HCT116 (cell line): ENCODE data around the gene VSTM2L. TPM values are rescaled to one million over a fixed set of nuclear protein-coding genes. Genes with fewer than 3 reads are reported as not detected.

Experiments
- ATAC-seq: fragments of 200-7000 bp; cut with Tn5 transposase; 2 replicates; pipeline ENCODE4 v1.9.1; 2020; ENCODE audit warnings: mild to moderate bottlenecking, moderate library complexity
- BruUV-seq: library from RNA; stranded (reverse); fragments of 400-500 nt; replicated peaks from 2 replicates; lab custom pipeline; 2021; lab: Mats Ljungman, UMichigan
- CTCF ChIA-PET: fragments of 300-600 bp; sonication (Branson Sonifier 250); formaldehyde crosslinking; loops from one replicate; lab custom pipeline; 2021; ENCODE audit warnings: antibody characterized with exemption; lab: Charles Lee
- POLR2A ChIA-PET: fragments of 300-600, 350-600 bp; sonication (Branson Sonifier 250); formaldehyde crosslinking; loops from one replicate; lab custom pipeline; 2021; ENCODE audit warnings: antibody characterized with exemption; lab: Charles Lee
- RAD21 ChIA-PET, 2 experiments: fragments of 300-600 bp; sonication (Branson Sonifier 250); formaldehyde crosslinking; loops; one replicate each; lab custom pipeline; 2023; ENCODE audit warnings: low total read pairs in 2 of 2; ENCODE audit not compliant: uncharacterized antibody in 2 of 2, unreplicated experiment in 2 of 2, low non-redundant PET in 1 of 2; lab: Charles Lee
- DNase-seq: peaks from one replicate; pipeline ENCODE4 v3.0.0-alpha.2; 2010; ENCODE audit warnings: low read depth, low spot score
- H2AFZ ChIP-seq: fragments of 200-600 bp; shearing (Covaris generic), sonication (generic); 2 replicates; pipeline ENCODE4 v1.6.1; 2017; ENCODE audit warnings: low read depth, mixed run types, mixed read lengths, antibody characterized with exemption, low read length; ENCODE audit not compliant: poor library complexity, severe bottlenecking
- H3K27ac ChIP-seq: 2 replicates; pipeline ENCODE4 v1.5.1; 2012; ENCODE audit warnings: low read depth, low read length
- H3K27me3 ChIP-seq: fragments of 200-600 bp; sonication (generic); 2 replicates; pipeline ENCODE4 v1.6.1; 2016; ENCODE audit warnings: mixed run types, low read length, mixed read lengths; ENCODE audit not compliant: insufficient read depth
- H3K36me3 ChIP-seq, 2 experiments: fragments of 200-500 bp in 1 of 2; fragments of 200-600 bp in 1 of 2; sonication (Bioruptor generic) in 1 of 2; sonication (generic) in 1 of 2; 2 replicates each; pipeline versions ENCODE4 v1.5.1 to v1.6.1; 2014 to 2016; ENCODE audit warnings: low read length in 2 of 2, inconsistent platforms in 1 of 2, mixed read lengths in 1 of 2, mixed run types in 1 of 2; ENCODE audit not compliant: insufficient read depth in 2 of 2, control insufficient read depth in 1 of 2
- H3K4me1 ChIP-seq, 2 experiments: fragments of 200-600 bp in 1 of 2; sonication (generic) in 1 of 2; 2 replicates each; pipeline versions ENCODE4 v1.5.1 to v1.6.1; 2012 to 2017; ENCODE audit warnings: low read length in 2 of 2, inconsistent platforms in 1 of 2, mild to moderate bottlenecking in 1 of 2, mixed read lengths in 1 of 2, mixed run types in 1 of 2, moderate library complexity in 1 of 2; ENCODE audit not compliant: insufficient read depth in 2 of 2, control insufficient read depth in 1 of 2
- H3K4me2 ChIP-seq: fragments of 200-600 bp; sonication (generic); 2 replicates; pipeline ENCODE4 v1.6.1; 2017; ENCODE audit warnings: mixed run types, low read length, mixed read lengths
- H3K4me3 ChIP-seq, 2 experiments: fragments of 200-600 bp in 1 of 2; sonication (generic) in 1 of 2; replicated peaks in 1 of 2; 2 replicates each; pipeline ENCODE4 v1.5.1; 2011 to 2016; ENCODE audit warnings: low read length in 2 of 2, control low read depth in 1 of 2, low read depth in 1 of 2, mild to moderate bottlenecking in 1 of 2, mixed read lengths in 1 of 2, mixed run types in 1 of 2
- H3K79me2 ChIP-seq: fragments of 200-600 bp; sonication (generic); 2 replicates; pipeline ENCODE4 v1.6.1; 2017; ENCODE audit warnings: mild to moderate bottlenecking, mixed run types, low read length, moderate library complexity, mixed read lengths; ENCODE audit not compliant: insufficient read depth
- H3K9ac ChIP-seq: fragments of 200-600 bp; sonication (generic); 2 replicates; pipeline ENCODE4 v1.6.1; 2016; ENCODE audit warnings: low read length, mixed read lengths
- H3K9me2 ChIP-seq: fragments of 200-600 bp; sonication (generic), shearing (Covaris generic); 2 replicates; pipeline ENCODE4 v1.6.1; 2017; ENCODE audit warnings: mixed run types, mild to moderate bottlenecking, moderate library complexity; ENCODE audit not compliant: insufficient read depth
- H3K9me3 ChIP-seq, 2 experiments: fragments of 200-500 bp in 1 of 2; fragments of 200-600 bp in 1 of 2; sonication (Bioruptor generic) in 1 of 2; sonication (generic) in 1 of 2; 2 replicates each; pipeline ENCODE4 v1.6.1; 2014 to 2017; ENCODE audit warnings: low read length in 2 of 2, mixed read lengths in 2 of 2, inconsistent platforms in 1 of 2, low read depth in 1 of 2, mild to moderate bottlenecking in 1 of 2, mixed run types in 1 of 2, moderate library complexity in 1 of 2; ENCODE audit not compliant: control insufficient read depth in 1 of 2, insufficient read depth in 1 of 2
- H4K20me1 ChIP-seq: fragments of 200-600 bp; sonication (generic), shearing (Covaris generic); 2 replicates; pipeline ENCODE4 v1.6.1; 2017; ENCODE audit warnings: mixed run types, mild to moderate bottlenecking, moderate library complexity; ENCODE audit not compliant: insufficient read depth
- CBX3 ChIP-seq: IDR thresholded peaks from 2 replicates; pipeline ENCODE4 v1.6.1; 2012; ENCODE audit warnings: low read depth
- EGR1 ChIP-seq: IDR thresholded peaks from 2 replicates; pipeline ENCODE4 v1.6.1; 2012; ENCODE audit warnings: low read depth
- FOSL1 ChIP-seq: IDR thresholded peaks from 2 replicates; pipeline ENCODE4 v1.6.1; 2012; ENCODE audit warnings: low read depth
- intact Hi-C: fragments of 100-400 bp; cut with micrococcal nuclease; formaldehyde crosslinking; loops from 2 replicates; pipeline ENCODE4 v1.10.0; 2022
- total RNA-seq: library from RNA; stranded (reverse); gene quantifications from one replicate; pipeline ENCODE4 v1.2.1, GENCODE V29; 2021; ENCODE audit not compliant: unreplicated experiment
- TF ChIP-seq, protein P1 (sequence below): IDR thresholded peaks from 2 replicates; pipeline ENCODE4 v1.6.1; 2012

Gene VSTM2L
- total RNA-seq, 1 experiment from 2014 or later, result 0.69 TPM

DNA sequence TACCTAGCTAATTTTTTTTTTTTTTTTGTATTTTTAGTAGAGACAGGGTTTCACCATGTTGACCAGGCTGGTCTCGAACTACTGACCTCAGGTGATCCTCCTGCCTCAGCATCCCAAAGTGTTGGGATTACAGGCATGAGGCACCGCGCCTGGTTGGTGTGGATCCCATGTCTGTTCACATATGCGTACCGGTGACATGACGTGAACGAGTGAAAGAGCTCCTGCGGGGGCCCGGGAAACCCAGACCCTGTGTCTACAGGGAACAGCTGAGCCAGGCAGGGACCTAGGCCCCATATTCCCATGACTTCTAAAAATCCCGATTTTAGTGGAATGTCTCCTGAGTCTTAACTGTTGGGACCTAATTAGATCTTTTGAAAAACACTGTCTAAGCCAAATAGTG is 33.1 kb downstream of the VSTM2L start:
- Histone ChIP-seq H3K27me3 (peaks cover 2% of the 10 kb centered on the region; the same call in 1 of the 2 replicates), H3K27ac (no peak overlapping the region), H3K4me1 (no peaks in the 10 kb centered on the region), H4K20me1 (no peaks in the 10 kb centered on the region), H3K79me2 (no peaks in the 10 kb centered on the region), H3K9ac (no peak overlapping the region), H3K9me3 (no peaks in the 10 kb centered on the region), H2AFZ (no peak overlapping the region), H3K9me2 (no peaks in the 10 kb centered on the region), H3K4me2 (no peak overlapping the region), H3K36me3 (no peaks in the 10 kb centered on the region), H3K4me3 (no peak overlapping the region)
- TF ChIP-seq EGR1 (no peak), CBX3 (no peak)
- CTCF ChIA-PET, result no interaction called here
- no peak for DNase-seq
- RAD21 ChIA-PET, result no interaction called here
- ATAC-seq, result no peak
- POLR2A ChIA-PET, result no interaction called here
- BruUV-seq, result no TSS peak
- intact Hi-C loops, result no loop called here

DNA sequence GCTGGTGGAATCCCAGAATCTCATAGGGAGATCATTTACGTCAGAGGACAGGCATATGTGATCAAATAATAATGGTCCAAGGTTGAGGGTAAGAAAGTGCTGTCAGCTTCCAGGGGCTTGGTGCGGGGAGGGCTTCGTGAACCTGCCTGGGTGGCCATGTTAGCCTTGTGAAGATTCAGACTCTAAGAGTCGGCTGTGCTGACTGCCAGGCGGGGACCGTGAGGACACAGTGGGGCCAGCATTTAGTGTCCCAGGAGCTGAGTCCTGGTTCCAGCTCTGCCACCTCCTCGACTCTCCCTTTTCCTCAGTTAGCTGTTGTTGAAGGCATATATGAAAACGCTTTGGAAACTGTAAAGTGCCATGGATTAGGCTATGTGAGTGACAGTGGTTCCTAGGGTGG is 33.5 kb downstream of the VSTM2L start:
- TF ChIP-seq, protein P1, sequence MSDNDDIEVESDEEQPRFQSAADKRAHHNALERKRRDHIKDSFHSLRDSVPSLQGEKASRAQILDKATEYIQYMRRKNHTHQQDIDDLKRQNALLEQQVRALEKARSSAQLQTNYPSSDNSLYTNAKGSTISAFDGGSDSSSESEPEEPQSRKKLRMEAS, result no peak
- no peak for TF ChIP-seq FOSL1
- CTCF ChIA-PET, result no interaction called here
- no peaks in the 10 kb centered on the region for H3K9me2 ChIP-seq
- no peak overlapping the region for H3K27ac ChIP-seq
- RAD21 ChIA-PET, result no interaction called here
- no peaks in the 10 kb centered on the region for H3K4me1 ChIP-seq
- H3K27me3 ChIP-seq, result peaks cover 2% of the 10 kb centered on the region; the same call in 1 of the 2 replicates
- POLR2A ChIA-PET, result no interaction called here
- H3K36me3 ChIP-seq, result no peaks in the 10 kb centered on the region
- no peak overlapping the region for H3K4me3 ChIP-seq
- BruUV-seq, result no TSS peak
- no peaks in the 10 kb centered on the region for H4K20me1 ChIP-seq
- H3K9ac ChIP-seq, result no peak overlapping the region
- intact Hi-C loops, result no loop called here
- ATAC-seq (no peak), DNase-seq (no peak)
- H3K4me2 ChIP-seq, result no peak overlapping the region
- H3K9me3 ChIP-seq, result no peaks in the 10 kb centered on the region
- H3K79me2 ChIP-seq, result no peaks in the 10 kb centered on the region
- H2AFZ ChIP-seq, result no peak overlapping the region
